SK-N-SH (cell line): ENCODE results near the gene STX2. TPM values are rescaled to one million over a fixed set of nuclear protein-coding genes. Genes with fewer than 3 reads are reported as not detected.

ENCODE experiments used
- CTCF ChIA-PET: fragments of 300-600, 350-600 bp; formaldehyde crosslinking; extraction: SDS; loops from one replicate; lab custom pipeline; 2021; lab: Yijun Ruan, JAX
- POLR2A ChIA-PET: fragments of 350-600 bp; sonication (Branson Sonifier 250); formaldehyde crosslinking; extraction: SDS; loops from one replicate; lab custom pipeline; 2020; ENCODE audit warnings: antibody characterized with exemption, inconsistent platforms; lab: Yijun Ruan, JAX
- DNase-seq: peaks from one replicate; pipeline ENCODE4 v3.0.0; 2012
- H2AFZ ChIP-seq: fragments of 200-600 bp; sonication (generic); 2 replicates; pipeline ENCODE4 v1.8.1; 2016; ENCODE audit warnings: antibody characterized with exemption, mild to moderate bottlenecking, low read depth
- H3F3A ChIP-seq: fragments of 200-600 bp; sonication (generic); replicated peaks from 2 replicates; pipeline ENCODE3; 2016; ENCODE audit warnings: antibody characterized with exemption, mild to moderate bottlenecking; ENCODE audit not compliant: insufficient read depth
- H3K27ac ChIP-seq, 2 experiments: fragments of 200-500 bp in 1 of 2; fragments of 200-600 bp in 1 of 2; sonication (Bioruptor generic) in 1 of 2; sonication (generic), shearing (Covaris generic) in 1 of 2; 2 replicates each; pipeline versions ENCODE4 v1.5.1 to v1.6.1; 2014 to 2016; ENCODE audit warnings: low read depth in 2 of 2, inconsistent platforms in 1 of 2, low read length in 1 of 2, mild to moderate bottlenecking in 1 of 2, mixed read lengths in 1 of 2
- H3K27me3 ChIP-seq: fragments of 200-600 bp; sonication (generic), shearing (Covaris generic); 2 replicates; pipeline ENCODE4 v1.6.1; 2016; ENCODE audit warnings: mixed run types; ENCODE audit not compliant: insufficient read depth
- H3K36me3 ChIP-seq, 2 experiments: fragments of 200-500 bp in 1 of 2; fragments of 200-600 bp in 1 of 2; sonication (Bioruptor generic) in 1 of 2; sonication (generic) in 1 of 2; replicated peaks in 1 of 2; 2 replicates each; pipeline versions ENCODE3 to v1.5.1; 2014 to 2016; ENCODE audit warnings: low read length in 1 of 2, mild to moderate bottlenecking in 1 of 2; ENCODE audit not compliant: insufficient read depth in 2 of 2, control insufficient read depth in 1 of 2
- H3K4me1 ChIP-seq, 2 experiments: fragments of 200-500 bp in 1 of 2; fragments of 200-600 bp in 1 of 2; sonication (Bioruptor generic) in 1 of 2; sonication (generic), shearing (Covaris generic) in 1 of 2; 2 replicates each; pipeline versions ENCODE4 v1.5.1 to v1.6.1; 2014 to 2016; ENCODE audit warnings: low read depth in 1 of 2, low read length in 1 of 2, mixed run types in 1 of 2; ENCODE audit not compliant: insufficient read depth in 2 of 2, control insufficient read depth in 1 of 2
- H3K4me2 ChIP-seq: fragments of 200-600 bp; sonication (generic), shearing (Covaris generic); 2 replicates; pipeline ENCODE4 v1.6.1; 2017; ENCODE audit warnings: mixed run types
- H3K4me3 ChIP-seq, 2 experiments: fragments of 200-500 bp in 1 of 2; fragments of 200-600 bp in 1 of 2; sonication (Bioruptor generic) in 1 of 2; sonication (generic), shearing (Covaris generic) in 1 of 2; 2 replicates each; pipeline versions ENCODE4 v1.5.1 to v1.8.1; 2014 to 2016; ENCODE audit warnings: low read depth in 2 of 2, inconsistent platforms in 1 of 2, low read length in 1 of 2, mild to moderate bottlenecking in 1 of 2, mixed read lengths in 1 of 2, moderate library complexity in 1 of 2
- H3K79me2 ChIP-seq: fragments of 200-600 bp; sonication (generic); 2 replicates; pipeline ENCODE4 v1.8.1; 2017; ENCODE audit warnings: mild to moderate bottlenecking; ENCODE audit not compliant: insufficient read depth
- H3K9ac ChIP-seq: fragments of 200-600 bp; sonication (generic); 2 replicates; pipeline ENCODE4 v1.6.1; 2017; ENCODE audit warnings: mixed run types
- H3K9me2 ChIP-seq: fragments of 200-600 bp; sonication (generic); 2 replicates; pipeline ENCODE4 v1.6.1; 2017; ENCODE audit warnings: mixed run types
- H3K9me3 ChIP-seq: fragments of 200-600 bp; sonication (generic); 2 replicates; pipeline ENCODE4 v1.6.1; 2017; ENCODE audit warnings: mixed run types, mild to moderate bottlenecking, moderate library complexity
- H4K20me1 ChIP-seq: fragments of 200-600 bp; sonication (generic); 2 replicates; pipeline ENCODE4 v1.6.1; 2017; ENCODE audit warnings: mild to moderate bottlenecking, mixed run types; ENCODE audit not compliant: insufficient read depth
- CHD2 ChIP-seq: fragments of 150-350 bp; IDR thresholded peaks from 2 replicates; pipeline ENCODE4 v1.6.1; 2018; ENCODE audit warnings: low read length; ENCODE audit not compliant: partially characterized antibody
- ELF1 ChIP-seq: IDR thresholded peaks from 2 replicates; pipeline ENCODE4 v1.4.0; 2012
- EP300 ChIP-seq, 2 experiments: IDR thresholded peaks; 2 replicates each; pipeline versions ENCODE4 v1.4.0 to v1.6.1; 2012; ENCODE audit warnings: borderline replicate concordance in 1 of 2, low read depth in 1 of 2, low read length in 1 of 2
- FOXJ3 ChIP-seq: sonication (generic); formaldehyde crosslinking; IDR thresholded peaks from 2 replicates; pipeline ENCODE4 v1.5.1; 2020; ENCODE audit warnings: mild to moderate bottlenecking, missing genetic modification reagents
- GABPA ChIP-seq: IDR thresholded peaks from 2 replicates; pipeline ENCODE4 v1.4.0; 2012; ENCODE audit warnings: low read depth, mild to moderate bottlenecking
- GATA2 ChIP-seq: sonication (generic); formaldehyde crosslinking; IDR thresholded peaks from 2 replicates; pipeline ENCODE4 v1.5.0; 2020; ENCODE audit warnings: mild to moderate bottlenecking, missing genetic modification reagents
- JUND ChIP-seq: IDR thresholded peaks from 2 replicates; pipeline ENCODE4 v1.4.0; 2012
- POLR2AphosphoS5 ChIP-seq: IDR thresholded peaks from 2 replicates; pipeline ENCODE4 v1.6.1; 2012; ENCODE audit warnings: low read depth, low read length
- RCOR1 ChIP-seq: fragments of 150-350 bp; IDR thresholded peaks from 2 replicates; pipeline ENCODE4 v1.6.1; 2017; ENCODE audit warnings: antibody characterized with exemption, low read length
- SMC3 ChIP-seq: IDR thresholded peaks from 2 replicates; pipeline ENCODE4 v1.6.1; 2012; ENCODE audit warnings: low read depth, low read length, improper control_type of control experiment
- TAF1 ChIP-seq: IDR thresholded peaks from 2 replicates; pipeline ENCODE4 v1.6.1; 2012; ENCODE audit warnings: low read depth, mild to moderate bottlenecking, low read length, moderate library complexity, borderline replicate concordance
- YY1 ChIP-seq: IDR thresholded peaks from 2 replicates; pipeline ENCODE4 v1.4.0; 2012; ENCODE audit warnings: low read depth, mild to moderate bottlenecking
- WGBS: methylation state at CpG from one replicate; pipeline ENCODE4 v1.1.6; 2017; ENCODE audit warnings: low lambda C conversion rate; 5-methylcytosine and 5-hydroxymethylcytosine counted together
- polyA plus RNA-seq, 3 experiments: library from polyadenylated mRNA; depleted of rRNA; stranded (reverse); fragments of >200 nt; gene quantifications; 2 replicates each; pipeline ENCODE4 v1.2.3, GENCODE V29; 2012
- TF ChIP-seq, protein P1 (sequence below): fragments of 150-350 bp; IDR thresholded peaks from 2 replicates; pipeline ENCODE4 v1.6.1; 2016; ENCODE audit warnings: mild to moderate bottlenecking, low read depth, low read length
- TF ChIP-seq, protein P2 (sequence below): IDR thresholded peaks from 2 replicates; pipeline ENCODE4 v1.4.0; 2012; ENCODE audit warnings: low read depth, borderline replicate concordance

Gene STX2
- polyA plus RNA-seq, 1 of the 3 experiments (the other 2 are of a cell fraction): 25.1 TPM

DNA sequence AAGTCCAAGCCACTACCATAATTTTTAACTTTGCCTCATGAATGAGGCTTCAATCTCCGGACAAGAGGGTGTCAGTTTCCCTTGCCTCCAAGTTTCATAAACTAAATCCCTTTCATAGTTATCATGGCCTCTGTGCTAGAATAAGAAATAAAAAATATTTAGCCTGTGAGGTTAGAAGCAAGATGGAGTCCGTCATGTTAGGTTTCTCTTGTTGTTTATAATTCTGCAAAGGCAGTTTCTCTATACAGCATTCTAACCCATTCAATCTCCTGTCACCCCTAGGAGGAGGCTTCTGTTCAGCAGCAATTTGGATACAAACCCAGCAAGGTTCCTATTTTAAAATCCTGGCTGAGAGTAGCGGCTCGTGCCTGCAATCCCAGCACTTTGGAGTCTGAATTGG, 17.0 kb upstream of the STX2 start:
- Histone ChIP-seq H3K9ac (no peak overlapping the region), H3K27ac (no peak overlapping the region), H3K36me3 (no peaks in the 10 kb centered on the region), H3K79me2 (no peaks in the 10 kb centered on the region), H3K27me3 (no peaks in the 10 kb centered on the region), H3K4me2 (no peak overlapping the region), H3F3A (no peaks in the 10 kb centered on the region), H3K9me3 (no peaks in the 10 kb centered on the region), H3K4me1 (no peaks in the 10 kb centered on the region), H3K9me2 (no peaks in the 10 kb centered on the region), H4K20me1 (no peaks in the 10 kb centered on the region), H2AFZ (no peak overlapping the region), H3K4me3 (no peak overlapping the region)
- CTCF ChIA-PET: no interaction called here
- WGBS: 44% methylated on average over 4 of the region's 4 CpGs
- no peak for DNase-seq
- no peak for TF ChIP-seq JUND
- no peak for TF ChIP-seq ELF1
- TF ChIP-seq POLR2AphosphoS5: no peak
- no peak for TF ChIP-seq TAF1
- no peak for TF ChIP-seq EP300 (IDR thresholded peaks at IDR 0.05; ENCODE audit: borderline replicate concordance in 1 of 2, low read depth in 1 of 2, low read length in 1 of 2)
- TF ChIP-seq GABPA: no peak
- no peak for TF ChIP-seq SMC3
- TF ChIP-seq FOXJ3 (CRISPR knock-in tag): no peak
- TF ChIP-seq YY1: no peak
- TF ChIP-seq, protein P1, sequence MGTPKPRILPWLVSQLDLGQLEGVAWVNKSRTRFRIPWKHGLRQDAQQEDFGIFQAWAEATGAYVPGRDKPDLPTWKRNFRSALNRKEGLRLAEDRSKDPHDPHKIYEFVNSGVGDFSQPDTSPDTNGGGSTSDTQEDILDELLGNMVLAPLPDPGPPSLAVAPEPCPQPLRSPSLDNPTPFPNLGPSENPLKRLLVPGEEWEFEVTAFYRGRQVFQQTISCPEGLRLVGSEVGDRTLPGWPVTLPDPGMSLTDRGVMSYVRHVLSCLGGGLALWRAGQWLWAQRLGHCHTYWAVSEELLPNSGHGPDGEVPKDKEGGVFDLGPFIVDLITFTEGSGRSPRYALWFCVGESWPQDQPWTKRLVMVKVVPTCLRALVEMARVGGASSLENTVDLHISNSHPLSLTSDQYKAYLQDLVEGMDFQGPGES: no peak
- no peak for TF ChIP-seq GATA2 (CRISPR knock-in tag)
- POLR2A ChIA-PET: no interaction called here

DNA sequence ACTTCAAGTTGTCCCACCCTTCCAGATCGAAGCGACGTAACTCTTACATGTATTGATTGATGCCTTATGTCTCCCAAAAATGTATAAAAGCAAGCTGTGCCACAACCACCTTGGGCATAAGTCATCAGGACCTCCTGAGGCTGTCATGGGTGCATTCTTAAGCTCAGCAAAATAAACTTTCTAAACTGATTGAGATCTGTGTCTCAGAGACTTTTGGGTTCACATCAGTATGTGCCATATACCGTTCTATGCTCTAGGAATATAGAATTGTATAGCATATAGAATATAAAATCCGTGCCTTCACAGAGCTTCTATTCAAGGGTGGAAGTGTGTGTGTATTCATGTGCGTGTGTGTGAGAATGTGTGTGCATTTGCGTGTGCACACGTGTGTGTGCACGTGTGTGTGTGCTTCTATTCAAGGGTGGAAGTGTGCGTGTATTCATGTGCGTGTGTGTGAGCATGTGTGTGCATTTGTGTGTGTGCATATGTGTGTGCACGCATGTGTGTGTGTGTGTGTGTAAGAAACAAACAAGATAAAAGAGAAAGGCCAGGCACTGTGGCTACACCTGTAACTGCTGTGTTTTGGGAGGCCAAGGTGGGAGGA, 11.5 kb upstream of the STX2 start:
- CTCF ChIA-PET: no interaction called here

More for the DNA sequence above, 11.5 kb upstream of the STX2 start:
- H2AFZ ChIP-seq: no peak overlapping the region
- H3K9me3 ChIP-seq: no peaks in the 10 kb centered on the region
- H3K9ac ChIP-seq: no peak overlapping the region
- H3K4me2 ChIP-seq: no peak overlapping the region
- H3K27ac ChIP-seq: no peak overlapping the region
- no peaks in the 10 kb centered on the region for H3K79me2 ChIP-seq
- no peak for TF ChIP-seq EP300 (IDR thresholded peaks at IDR 0.05; ENCODE audit: borderline replicate concordance in 1 of 2, low read depth in 1 of 2, low read length in 1 of 2)
- no peak for TF ChIP-seq GATA2 (CRISPR knock-in tag)
- TF ChIP-seq, protein P2, sequence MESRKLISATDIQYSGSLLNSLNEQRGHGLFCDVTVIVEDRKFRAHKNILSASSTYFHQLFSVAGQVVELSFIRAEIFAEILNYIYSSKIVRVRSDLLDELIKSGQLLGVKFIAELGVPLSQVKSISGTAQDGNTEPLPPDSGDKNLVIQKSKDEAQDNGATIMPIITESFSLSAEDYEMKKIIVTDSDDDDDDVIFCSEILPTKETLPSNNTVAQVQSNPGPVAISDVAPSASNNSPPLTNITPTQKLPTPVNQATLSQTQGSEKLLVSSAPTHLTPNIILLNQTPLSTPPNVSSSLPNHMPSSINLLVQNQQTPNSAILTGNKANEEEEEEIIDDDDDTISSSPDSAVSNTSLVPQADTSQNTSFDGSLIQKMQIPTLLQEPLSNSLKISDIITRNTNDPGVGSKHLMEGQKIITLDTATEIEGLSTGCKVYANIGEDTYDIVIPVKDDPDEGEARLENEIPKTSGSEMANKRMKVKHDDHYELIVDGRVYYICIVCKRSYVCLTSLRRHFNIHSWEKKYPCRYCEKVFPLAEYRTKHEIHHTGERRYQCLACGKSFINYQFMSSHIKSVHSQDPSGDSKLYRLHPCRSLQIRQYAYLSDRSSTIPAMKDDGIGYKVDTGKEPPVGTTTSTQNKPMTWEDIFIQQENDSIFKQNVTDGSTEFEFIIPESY: no peak
- no peak for TF ChIP-seq CHD2
- no peak for TF ChIP-seq FOXJ3 (CRISPR knock-in tag)
- TF ChIP-seq RCOR1: no peak
- 64% methylated on average over 12 of the region's 12 CpGs for WGBS
- H3F3A ChIP-seq: no peaks in the 10 kb centered on the region
- H3K4me1 ChIP-seq: no peaks in the 10 kb centered on the region
- no peak for DNase-seq
- no peaks in the 10 kb centered on the region for H3K9me2 ChIP-seq
- no peaks in the 10 kb centered on the region for H3K27me3 ChIP-seq
- no peaks in the 10 kb centered on the region for H4K20me1 ChIP-seq
- no peaks in the 10 kb centered on the region for H3K36me3 ChIP-seq
- H3K4me3 ChIP-seq: no peak overlapping the region
- POLR2A ChIA-PET: no interaction called here
